Kidney (tissue), 14 donors: ENCODE data around the gene CDC37L1. TPM values are rescaled to one million over a fixed set of nuclear protein-coding genes. Genes with fewer than 3 reads are reported as not detected.

ENCODE experiments used
- DNase-seq, 5 donors: peaks; one replicate each; pipeline ENCODE4 v3.0.0-alpha.2; 2013 to 2020
- FAIRE-seq: peaks from 2 replicates; lab custom pipeline; 2012; peaks lifted over from hg19 to GRCh38; lab: Jason Lieb, UNC
- H3K27ac ChIP-seq, 2 donors: one replicate each; pipeline ENCODE4 v1.7.0; 2013; ENCODE audit warnings: low read depth in 2 of 2, low read length in 2 of 2, inconsistent platforms in 1 of 2
- H3K27me3 ChIP-seq: one replicate; pipeline ENCODE4 v1.7.1; 2013; ENCODE audit warnings: low read length, inconsistent platforms; ENCODE audit not compliant: control insufficient read depth, insufficient read depth
- H3K36me3 ChIP-seq, 3 donors: one replicate each; pipeline versions ENCODE4 v1.7.0 to v1.7.1; 2013; ENCODE audit warnings: low read length in 3 of 3, control low read depth in 1 of 3, inconsistent platforms in 1 of 3; ENCODE audit not compliant: insufficient read depth in 3 of 3, control insufficient read depth in 2 of 3
- H3K4me1 ChIP-seq, 3 donors: one replicate each; pipeline versions ENCODE4 v1.7.0 to v1.7.1; 2013; ENCODE audit warnings: low read length in 3 of 3, inconsistent platforms in 1 of 3, low read depth in 1 of 3; ENCODE audit not compliant: control insufficient read depth in 2 of 3, insufficient read depth in 2 of 3
- H3K4me3 ChIP-seq, 3 donors: one replicate each; pipeline versions ENCODE4 v1.7.0 to v1.8.1; 2013; ENCODE audit warnings: low read length in 3 of 3, control low read depth in 1 of 3, inconsistent platforms in 1 of 3
- H3K9ac ChIP-seq, 3 donors: one replicate each; pipeline versions ENCODE4 v1.7.0 to v1.7.1; 2013; ENCODE audit warnings: low read length in 3 of 3, control low read depth in 1 of 3, inconsistent platforms in 1 of 3
- H3K9me3 ChIP-seq, 3 donors: one replicate each; pipeline versions ENCODE4 v1.7.0 to v1.7.1; 2013; ENCODE audit warnings: low read length in 3 of 3, control low read depth in 1 of 3, inconsistent platforms in 1 of 3; ENCODE audit not compliant: control insufficient read depth in 2 of 3, insufficient read depth in 1 of 3
- CTCF ChIP-seq: IDR thresholded peaks from 3 replicates; pipeline ENCODE4 v1.5.1; 2012; ENCODE audit warnings: mild to moderate bottlenecking, moderate library complexity, borderline replicate concordance; ENCODE audit not compliant: insufficient read depth; ENCODE audit errors: extremely low read depth
- intact Hi-C: fragments of 100-400 bp; cut with DNase I; formaldehyde crosslinking; loops from one replicate; pipeline ENCODE4 v1.11.1; 2022
- polyA plus RNA-seq: library from polyadenylated mRNA; stranded (reverse); fragments of 350-450 nt; fragmentation: Illumina TruSeq; extraction: RNeasy Lipid Tissue Mini Kit (QIAGEN cat#74804); gene quantifications from one replicate; pipeline ENCODE4 v1.2.3, GENCODE V29; 2014; ENCODE audit warnings: low read depth, low replicate concordance; ENCODE audit not compliant: insufficient read depth
- total RNA-seq: library from RNA; stranded (reverse); fragmentation: NEBNext Ultra II Directional; extraction: Animal tissue kit (Norgen Biotek cat#: 25700); gene quantifications from one replicate; pipeline ENCODE4 v1.2.1, GENCODE V29; 2021
- donor health status: control.
- donor health status: control.
- donor health status: control.
- donor health status: control.
- donor health status: control.
- donor health status: DM: yes; HTN: yes; CAD: no.
- donor health status: Normal renal cell carcinoma (clear cell type).

CDC37L1 gene
- total and polyA plus RNA-seq, 2 donors from 2014 or later, result 16.9 to 24.7 TPM

- no peak overlapping the region for H3K9ac ChIP-seq
- no peaks in the 10 kb centered on the region for H3K9me3 ChIP-seq
- FAIRE-seq, result no peak
- no peak for TF ChIP-seq CTCF
- no peaks in the 10 kb centered on the region for H3K4me1 ChIP-seq
- no peak for DNase-seq
- intact Hi-C loops, result no loop called here
- H3K27me3 ChIP-seq, result no peaks in the 10 kb centered on the region
- H3K4me3 ChIP-seq, result no peak overlapping the region
- peaks cover 10 to 64% (median 36%) of the 10 kb centered on the region in 3 donors for H3K36me3 ChIP-seq
- H3K27ac ChIP-seq, result no peak overlapping the region
Measured at GRCh38 chr9:4717815-4718214, 38.4 kb downstream of the CDC37L1 start.

- Histone ChIP-seq H3K4me1 (no peaks in the 10 kb centered on the region), H3K27me3 (no peaks in the 10 kb centered on the region), H3K9ac (no peak overlapping the region), H3K27ac (no peak overlapping the region), H3K9me3 (no peaks in the 10 kb centered on the region), H3K36me3 (peaks cover 7 to 58% (median 33%) of the 10 kb centered on the region in 3 donors), H3K4me3 (no peak overlapping the region)
- FAIRE-seq, result no peak
- TF ChIP-seq CTCF, result no peak
- intact Hi-C loops, result no loop called here
- DNase-seq, result no peak
Measured at GRCh38 chr9:4718911-4719310, 39.5 kb downstream of the CDC37L1 start.

- peaks cover 8 to 37% (median 22%) of the 10 kb centered on the region in 3 donors for H3K36me3 ChIP-seq
- H3K27me3 ChIP-seq, result no peaks in the 10 kb centered on the region
- no peaks in the 10 kb centered on the region for H3K9me3 ChIP-seq
- no peak overlapping the region for H3K27ac ChIP-seq
- no peaks in the 10 kb centered on the region for H3K4me1 ChIP-seq
- DNase-seq (no peak), FAIRE-seq (no peak)
- H3K9ac ChIP-seq, result no peak overlapping the region
- no peak for TF ChIP-seq CTCF
- H3K4me3 ChIP-seq, result no peak overlapping the region
- intact Hi-C loops, result no loop called here
Measured at GRCh38 chr9:4721736-4722135, 42.4 kb downstream of the CDC37L1 start.
